GM12872 (cell line): Measurements from ENCODE around the gene ARIH2.

Experiments used
- CTCF ChIP-seq: IDR thresholded peaks from 3 replicates; pipeline ENCODE4 v1.5.1; 2011; ENCODE audit warnings: low read depth, mild to moderate bottlenecking, low read length, moderate library complexity; ENCODE audit not compliant: insufficient read depth

Gene ARIH2

DNA sequence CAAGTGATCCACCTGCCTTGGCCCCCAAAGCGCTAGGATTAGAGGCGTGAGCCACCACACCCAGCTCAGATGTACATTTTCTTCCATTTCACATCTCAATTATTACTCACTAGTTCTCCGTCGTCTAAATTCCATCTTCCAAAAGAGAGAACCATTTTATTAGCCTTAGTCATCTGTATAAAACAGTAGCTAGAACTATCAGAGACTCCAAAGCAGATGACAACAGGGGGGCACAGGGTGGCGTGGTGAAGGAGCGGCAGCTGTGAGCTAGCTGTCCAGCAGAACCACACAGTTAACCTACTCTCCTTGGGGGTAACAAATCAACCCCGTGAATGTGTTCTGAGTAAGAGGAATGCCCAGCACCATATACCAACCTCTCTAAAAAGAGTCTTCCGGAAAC lies 27.0 kb upstream of the ARIH2 start:
- no peak for TF ChIP-seq CTCF

- TF ChIP-seq CTCF: no peak
Observed at GRCh38 chr3:48894516-48894915, 24.1 kb upstream of the ARIH2 start.

- TF ChIP-seq CTCF: no peak
Observed at GRCh38 chr3:48896936-48897335, 21.7 kb upstream of the ARIH2 start.

DNA sequence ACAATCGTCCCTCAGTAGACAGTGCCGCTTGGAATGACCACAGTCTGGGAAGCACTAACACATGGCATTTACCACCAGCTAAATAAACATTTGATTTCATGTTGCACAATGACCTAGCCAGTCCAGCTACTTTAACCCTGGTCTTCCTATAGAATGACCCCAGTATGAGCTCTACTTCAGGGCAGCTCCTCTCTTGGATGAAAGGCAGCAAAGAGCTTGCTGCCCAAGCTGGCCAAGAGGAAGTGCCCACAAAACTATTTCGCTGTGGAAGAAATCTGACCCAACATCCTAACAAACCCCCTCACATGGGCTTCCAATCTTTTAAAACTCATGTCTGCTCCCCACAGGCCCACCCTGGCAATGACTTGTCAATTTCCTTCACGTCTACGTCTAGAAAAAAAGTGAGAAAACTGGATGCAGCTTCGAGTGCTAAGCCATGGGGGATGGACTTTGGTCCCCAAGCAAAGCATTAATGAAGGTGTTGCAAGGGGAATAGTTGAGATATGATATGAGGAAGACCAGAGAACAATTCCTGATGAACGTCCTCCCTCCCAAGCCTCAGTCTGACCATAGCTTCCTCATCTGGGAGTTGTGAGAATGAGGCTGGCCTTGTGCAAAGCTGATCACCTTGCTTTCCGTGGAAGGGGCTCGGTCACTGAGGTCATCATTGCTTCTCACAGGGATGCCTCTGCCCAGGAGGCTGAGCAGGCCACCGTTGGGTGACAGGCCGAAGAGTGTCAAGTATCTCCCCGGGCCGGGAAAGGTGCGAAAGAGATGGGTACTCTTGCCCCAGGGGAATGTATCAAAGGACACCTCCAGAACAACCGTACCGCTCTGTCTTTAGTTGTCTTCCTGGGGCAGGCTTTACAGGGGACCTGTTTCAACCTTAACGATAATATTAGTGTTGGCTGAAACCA lies 20.9 kb upstream of the ARIH2 start:
- no peak for TF ChIP-seq CTCF

- no peak for TF ChIP-seq CTCF
Observed at GRCh38 chr3:48898383-48899234, 20.0 kb upstream of the ARIH2 start, which contains the start of gene SLC25A20. SLC25A20 (minus strand) TSS chr3:48898882; CDS start chr3:48898794, 88 bp downstream.

GRCh38 chr3:48899273-48899672 lies 19.4 kb upstream of the ARIH2 start:
- no peak for TF ChIP-seq CTCF

DNA sequence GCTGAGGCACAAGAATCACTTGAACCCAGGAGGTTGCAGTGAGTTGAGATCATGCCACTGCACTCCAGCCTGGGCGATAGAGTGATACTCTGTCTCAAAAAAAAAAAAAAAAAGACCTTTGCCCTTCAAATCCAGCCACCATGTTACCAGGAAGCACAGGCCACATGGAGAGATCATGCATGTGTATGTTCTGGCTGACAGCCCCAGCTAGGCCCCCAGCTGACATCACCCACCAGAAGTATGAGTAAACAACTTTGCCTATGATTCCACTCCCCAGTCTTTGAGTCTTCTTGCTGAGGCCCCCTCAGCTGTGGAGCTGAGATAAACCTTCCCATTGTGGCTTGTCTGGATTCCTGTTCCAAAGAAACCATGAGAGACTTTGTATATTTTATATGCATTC lies 3.3 kb upstream of the ARIH2 start:
- TF ChIP-seq CTCF: no peak
